ENCODE results near the gene SLC6A1.

SLC6A1 gene

DNA sequence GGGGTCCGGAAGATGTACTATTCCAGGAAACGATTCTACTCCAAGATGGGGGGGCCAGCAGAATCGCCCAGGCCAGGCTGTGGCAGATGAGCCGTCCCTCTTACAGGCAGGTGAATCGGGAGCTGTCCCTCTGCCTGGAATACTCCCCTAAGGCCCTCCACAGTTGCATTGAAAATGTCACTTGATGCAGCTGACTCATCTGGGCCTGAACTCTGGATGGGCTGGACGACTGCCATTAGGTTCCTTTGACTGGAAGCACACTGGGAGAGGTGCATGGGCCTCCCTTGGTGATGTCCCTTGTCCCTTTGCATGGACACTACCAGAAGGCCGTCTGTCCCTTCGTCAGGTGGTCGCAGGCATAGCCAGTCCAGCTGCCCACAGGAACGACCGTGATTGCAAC, 92.1 kb downstream of the SLC6A1 start:
- TF ChIP-seq, protein P1, sequence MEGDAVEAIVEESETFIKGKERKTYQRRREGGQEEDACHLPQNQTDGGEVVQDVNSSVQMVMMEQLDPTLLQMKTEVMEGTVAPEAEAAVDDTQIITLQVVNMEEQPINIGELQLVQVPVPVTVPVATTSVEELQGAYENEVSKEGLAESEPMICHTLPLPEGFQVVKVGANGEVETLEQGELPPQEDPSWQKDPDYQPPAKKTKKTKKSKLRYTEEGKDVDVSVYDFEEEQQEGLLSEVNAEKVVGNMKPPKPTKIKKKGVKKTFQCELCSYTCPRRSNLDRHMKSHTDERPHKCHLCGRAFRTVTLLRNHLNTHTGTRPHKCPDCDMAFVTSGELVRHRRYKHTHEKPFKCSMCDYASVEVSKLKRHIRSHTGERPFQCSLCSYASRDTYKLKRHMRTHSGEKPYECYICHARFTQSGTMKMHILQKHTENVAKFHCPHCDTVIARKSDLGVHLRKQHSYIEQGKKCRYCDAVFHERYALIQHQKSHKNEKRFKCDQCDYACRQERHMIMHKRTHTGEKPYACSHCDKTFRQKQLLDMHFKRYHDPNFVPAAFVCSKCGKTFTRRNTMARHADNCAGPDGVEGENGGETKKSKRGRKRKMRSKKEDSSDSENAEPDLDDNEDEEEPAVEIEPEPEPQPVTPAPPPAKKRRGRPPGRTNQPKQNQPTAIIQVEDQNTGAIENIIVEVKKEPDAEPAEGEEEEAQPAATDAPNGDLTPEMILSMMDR (IDR thresholded peaks at IDR 0.05; ENCODE audit: low read depth, low read length) = no peak

DNA sequence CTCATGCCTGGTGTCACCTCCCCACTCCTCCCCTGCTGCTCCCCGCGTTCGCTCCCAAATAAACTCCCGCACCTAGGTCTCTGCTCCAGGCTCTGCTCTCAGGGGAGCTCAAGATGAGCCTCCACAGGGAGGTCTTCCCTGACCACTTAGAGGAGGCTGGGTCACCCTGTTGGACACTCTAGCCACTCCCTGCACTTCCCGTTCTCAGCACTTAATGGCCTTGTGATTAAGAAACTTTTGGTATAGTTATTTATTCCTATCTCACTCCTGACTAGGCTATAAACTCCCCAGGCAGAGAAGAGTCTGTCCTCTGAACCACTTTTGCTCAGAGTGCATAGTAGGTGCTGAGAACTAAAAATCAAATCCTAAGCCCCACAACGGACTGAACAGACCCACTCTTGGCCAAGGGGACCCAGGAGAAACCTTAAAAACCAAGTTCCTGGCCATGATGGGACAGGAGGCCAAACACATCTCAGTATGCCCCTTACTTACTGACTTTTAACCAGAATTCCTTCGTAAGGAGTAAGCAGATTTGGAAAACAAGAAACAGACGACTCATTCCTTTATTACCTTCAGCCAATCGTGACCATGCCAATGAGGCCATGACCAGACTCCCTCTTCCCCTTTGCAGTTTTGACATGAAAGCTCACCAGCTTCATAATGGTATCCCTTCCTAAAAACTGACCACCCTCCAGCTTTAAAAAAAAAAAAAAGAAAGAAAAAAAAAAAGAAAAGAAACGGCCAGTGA, 92.7 kb downstream of the SLC6A1 start:
- no peak overlapping the region for H3K4me3 ChIP-seq (ENCODE audit: low read depth, low read length)
- TF ChIP-seq, protein P1 (IDR thresholded peaks at IDR 0.05; ENCODE audit: low read depth, low read length) = no peak

More for the DNA sequence above, 92.1 kb downstream of the SLC6A1 start:
- H3K4me3 ChIP-seq (ENCODE audit: low read depth, low read length) = no peak overlapping the region

DNA sequence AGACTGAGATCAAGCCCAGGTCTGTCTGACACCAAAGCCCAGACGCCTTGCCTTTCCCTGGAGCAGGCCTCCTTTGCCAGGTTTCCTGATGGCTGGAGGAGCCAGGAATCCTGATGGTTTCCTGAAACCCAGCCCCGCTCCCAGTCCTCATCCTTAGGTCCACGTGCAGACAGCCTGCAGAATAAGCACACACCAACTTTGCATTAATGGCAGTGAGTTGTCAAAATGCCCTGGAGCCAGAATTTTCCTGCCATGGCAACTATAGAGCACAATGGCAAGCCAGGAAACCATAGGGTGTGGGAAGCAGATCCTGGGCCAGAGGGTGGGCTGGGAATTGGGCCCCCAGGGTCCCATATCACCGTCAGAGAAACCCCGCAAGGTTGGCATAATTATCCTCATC, 94.3 kb downstream of the SLC6A1 start:
- no peak overlapping the region for H3K4me3 ChIP-seq (ENCODE audit: low read depth, low read length)
- TF ChIP-seq, protein P1 (IDR thresholded peaks at IDR 0.05; ENCODE audit: low read depth, low read length) = no peak

DNA sequence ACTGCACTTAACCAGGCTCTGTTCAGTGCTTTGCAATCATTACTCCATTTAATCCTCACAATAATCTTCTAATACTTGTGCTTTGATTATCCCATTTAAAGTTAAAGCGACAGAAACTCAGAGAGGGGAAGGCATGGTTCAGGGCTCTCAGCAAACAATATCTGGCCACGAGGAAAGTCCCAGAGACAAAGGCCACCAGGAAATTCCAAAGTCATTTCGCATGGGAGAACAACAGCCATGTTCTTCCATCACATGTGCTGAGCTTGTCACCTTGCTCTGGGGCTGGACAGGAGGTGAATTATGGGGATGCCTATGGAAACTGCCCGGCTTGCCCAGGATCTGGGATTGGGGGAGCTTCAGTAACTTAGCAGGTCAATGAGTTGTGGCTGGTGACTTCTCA, 95.5 kb downstream of the SLC6A1 start:
- no peak overlapping the region for H3K4me3 ChIP-seq (ENCODE audit: low read depth, low read length)
- TF ChIP-seq, protein P1 (IDR thresholded peaks at IDR 0.05; ENCODE audit: low read depth, low read length) = no peak

DNA sequence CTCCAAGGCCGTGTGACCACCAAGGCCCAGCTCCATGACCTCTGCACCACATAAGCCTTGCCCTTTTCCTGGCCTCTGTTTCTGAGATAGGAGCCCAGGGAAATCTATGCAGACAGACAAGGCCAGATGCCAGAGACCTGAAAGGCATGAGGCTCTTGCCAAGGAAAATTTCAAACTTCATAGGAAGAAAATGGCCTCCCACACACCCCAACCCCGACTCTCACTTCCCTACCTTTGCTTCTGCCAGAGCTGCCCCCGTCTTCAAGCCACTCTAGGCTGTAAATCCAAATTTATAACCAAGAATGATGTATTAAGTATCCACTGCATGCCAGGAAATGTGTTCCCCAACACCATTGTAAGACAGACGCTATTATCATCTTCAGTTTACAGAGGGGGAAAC, 96.3 kb downstream of the SLC6A1 start:
- TF ChIP-seq, protein P1 (IDR thresholded peaks at IDR 0.05; ENCODE audit: low read depth, low read length) = no peak

More for the DNA sequence above, 96.3 kb downstream of the SLC6A1 start:
- H3K4me3 ChIP-seq (ENCODE audit: low read depth, low read length) = no peak overlapping the region
